ENCODE measurements around the gene USP51.
"Not testable (repeated sequence)": the region's sequence is repeated elsewhere in the genome, so short reads cannot be mapped to it uniquely, and the experiment has no call there.

USP51 gene

DNA sequence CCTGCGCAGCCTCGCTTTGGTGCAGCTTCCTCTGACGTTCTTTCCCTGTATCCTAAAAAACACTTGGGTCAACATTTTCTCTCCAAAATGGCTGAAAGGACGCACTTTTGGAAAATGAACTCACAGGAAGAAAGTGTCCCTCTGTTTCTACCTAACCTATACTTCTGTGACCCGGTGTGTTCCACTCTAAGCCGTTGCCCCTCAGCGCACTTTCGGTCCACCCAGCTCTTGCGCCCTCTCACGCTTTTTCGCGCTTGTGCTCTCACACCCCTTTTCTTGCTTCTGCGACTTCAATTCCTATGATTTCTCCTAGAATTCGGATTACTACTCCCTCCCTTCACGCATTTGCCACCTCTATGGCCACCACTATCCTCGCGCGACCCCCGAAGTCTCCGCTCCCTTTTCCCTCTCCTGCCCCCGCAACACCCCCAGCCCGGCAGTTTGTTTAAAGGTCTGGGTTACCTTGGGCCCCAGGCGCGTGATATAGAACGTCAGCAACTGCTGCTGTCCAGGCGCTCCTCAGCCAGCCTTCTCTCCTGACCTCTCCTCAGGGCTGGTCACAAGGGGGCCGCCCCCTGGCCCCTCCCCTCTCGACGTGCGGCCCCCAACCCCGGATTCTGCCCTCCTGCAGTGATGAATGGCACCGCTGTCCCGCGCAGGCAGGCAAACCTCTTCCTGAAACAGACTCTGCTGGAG is at the start of gene USP51:
TSS of gene USP51 (minus strand) at position 535 of the 696 bp plus-strand sequence. CDS start 909 bp downstream, outside the sequence.
- peak; percentile 2 to 4 for DNase-seq (ENCODE audit: low read depth in 1 of 2, low spot score in 1 of 2)

DNA sequence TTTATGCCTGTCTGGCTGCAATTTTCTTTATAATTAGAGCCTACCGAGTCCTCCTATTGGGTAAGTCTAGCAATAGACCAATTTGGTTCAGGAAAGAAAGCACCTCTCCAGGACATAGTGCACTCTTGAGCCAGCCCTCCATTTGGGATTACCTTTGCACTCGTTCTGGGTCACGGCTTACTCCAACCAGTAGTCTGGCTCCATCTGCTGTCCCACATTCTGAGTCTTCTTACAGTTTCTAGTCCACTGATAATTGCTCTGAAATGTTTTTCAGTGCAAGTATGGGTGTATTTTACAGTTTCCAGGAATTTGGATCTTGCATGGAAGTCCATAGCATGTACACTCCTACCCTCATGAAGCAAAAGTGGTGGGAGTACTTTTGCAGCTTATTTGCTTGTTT is 34.8 kb upstream of the USP51 start:
- no peak for DNase-seq (ENCODE audit: low read depth in 1 of 2, low spot score in 1 of 2)

DNA sequence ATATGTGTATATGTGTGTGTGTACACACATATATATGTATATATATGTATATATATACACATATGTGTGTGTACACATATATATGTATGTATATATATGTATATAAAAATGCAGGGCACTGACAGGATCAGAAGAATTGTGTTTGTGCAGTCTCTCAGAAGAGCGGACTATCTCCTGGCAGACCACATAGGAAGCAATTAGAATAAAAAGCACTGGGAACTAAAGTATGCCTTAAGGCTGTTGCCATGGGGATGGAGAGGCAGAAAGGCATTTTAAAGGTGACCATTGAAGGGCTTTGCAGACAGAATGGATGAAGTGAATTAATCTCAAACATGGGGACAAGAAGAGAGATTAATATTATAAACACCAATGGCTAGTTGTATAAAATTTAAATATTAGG is 33.7 kb upstream of the USP51 start:
- no peak for DNase-seq (ENCODE audit: low read depth in 1 of 2, low spot score in 1 of 2)

DNA sequence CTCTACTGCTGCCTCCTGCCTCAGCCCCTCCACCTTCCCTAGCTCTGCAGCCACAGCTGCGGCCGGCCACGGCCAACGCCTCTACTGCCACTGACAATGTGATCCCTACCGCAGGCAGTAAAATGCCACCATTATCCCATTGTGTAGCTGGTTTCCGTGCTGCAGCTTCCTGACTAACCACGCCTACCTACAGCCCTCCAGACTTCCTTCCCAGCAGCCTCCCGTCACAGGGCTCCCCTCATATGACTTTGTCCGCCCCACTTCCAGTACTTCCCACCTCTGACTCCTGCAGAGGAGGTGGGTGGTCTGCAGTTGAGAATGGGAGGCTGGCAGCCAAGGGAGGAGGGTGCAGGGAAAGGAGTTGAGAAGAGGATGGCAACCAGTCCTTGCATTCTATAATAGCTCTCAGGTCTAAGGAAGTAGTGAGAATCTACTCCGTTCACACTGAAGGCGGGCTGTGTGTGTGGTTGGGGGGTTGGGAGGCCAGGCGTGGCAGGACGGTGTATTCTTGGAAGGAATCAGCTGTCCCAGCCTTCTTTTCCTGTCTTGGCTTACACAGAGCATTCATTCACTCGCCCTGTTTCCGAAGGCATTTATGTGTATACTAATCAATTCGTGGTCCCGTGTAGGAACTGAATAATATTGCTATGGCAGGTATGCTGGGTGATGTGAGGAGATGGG is 33.1 kb upstream of the USP51 start:
- no peak for DNase-seq (ENCODE audit: low read depth in 1 of 2, low spot score in 1 of 2)

DNA sequence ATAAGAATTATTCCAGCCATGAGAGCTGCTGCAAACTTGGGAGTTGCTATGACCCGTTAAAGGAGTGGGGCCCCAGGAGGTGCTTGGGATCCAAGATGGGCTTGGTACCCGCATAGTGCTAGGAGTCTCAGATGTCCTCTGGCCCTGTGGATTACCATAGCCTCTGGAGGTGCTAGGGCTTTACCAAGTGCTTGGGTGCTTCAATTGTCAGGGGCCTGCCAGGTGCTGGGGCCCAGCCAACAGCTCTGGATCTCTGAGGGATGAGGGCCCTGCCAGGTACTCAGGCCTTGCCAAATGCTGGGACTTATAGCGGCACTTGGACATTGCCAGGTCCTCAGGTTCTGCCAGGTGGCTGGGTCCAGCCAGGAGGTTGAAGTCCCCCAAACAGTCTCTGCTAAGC is 32.0 kb upstream of the USP51 start:
- DNase-seq (ENCODE audit: low read depth in 1 of 2, low spot score in 1 of 2): no peak

DNA sequence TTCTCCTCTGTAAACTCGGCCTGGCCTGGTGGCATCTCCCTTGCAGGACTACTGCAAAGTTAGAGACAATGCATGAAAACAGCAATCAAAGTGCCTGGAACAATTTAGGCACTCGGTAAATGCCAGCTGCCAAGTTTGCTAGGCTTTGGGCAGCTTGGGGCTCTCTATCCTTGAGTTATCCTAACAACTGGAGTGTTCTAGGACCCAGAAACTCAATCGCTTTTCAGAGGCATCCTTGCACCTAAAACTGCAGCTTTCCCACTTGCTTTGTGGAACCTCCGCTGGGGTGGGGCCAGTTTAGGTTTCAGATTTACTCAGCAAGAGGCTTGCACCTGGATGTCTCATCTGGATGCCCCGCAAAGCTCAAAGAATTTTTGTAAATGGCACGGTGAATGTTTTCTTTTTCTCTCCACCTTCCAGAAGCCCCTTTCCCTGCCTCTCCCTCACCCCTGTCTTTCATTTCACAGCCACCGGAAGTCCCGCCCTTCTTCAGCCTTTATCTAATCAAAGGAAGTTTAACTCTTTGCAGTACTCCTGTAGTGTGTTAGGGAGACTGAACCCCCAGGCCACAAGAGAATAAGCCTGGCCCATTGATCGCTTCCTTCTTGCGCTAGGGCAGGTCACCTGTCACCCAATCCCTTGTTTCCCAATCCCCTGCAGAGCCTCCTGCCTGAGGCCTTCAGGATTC is 27.3 kb upstream of the USP51 start:
- DNase-seq (ENCODE audit: low read depth in 1 of 2, low spot score in 1 of 2): not testable (repeated sequence)

DNA sequence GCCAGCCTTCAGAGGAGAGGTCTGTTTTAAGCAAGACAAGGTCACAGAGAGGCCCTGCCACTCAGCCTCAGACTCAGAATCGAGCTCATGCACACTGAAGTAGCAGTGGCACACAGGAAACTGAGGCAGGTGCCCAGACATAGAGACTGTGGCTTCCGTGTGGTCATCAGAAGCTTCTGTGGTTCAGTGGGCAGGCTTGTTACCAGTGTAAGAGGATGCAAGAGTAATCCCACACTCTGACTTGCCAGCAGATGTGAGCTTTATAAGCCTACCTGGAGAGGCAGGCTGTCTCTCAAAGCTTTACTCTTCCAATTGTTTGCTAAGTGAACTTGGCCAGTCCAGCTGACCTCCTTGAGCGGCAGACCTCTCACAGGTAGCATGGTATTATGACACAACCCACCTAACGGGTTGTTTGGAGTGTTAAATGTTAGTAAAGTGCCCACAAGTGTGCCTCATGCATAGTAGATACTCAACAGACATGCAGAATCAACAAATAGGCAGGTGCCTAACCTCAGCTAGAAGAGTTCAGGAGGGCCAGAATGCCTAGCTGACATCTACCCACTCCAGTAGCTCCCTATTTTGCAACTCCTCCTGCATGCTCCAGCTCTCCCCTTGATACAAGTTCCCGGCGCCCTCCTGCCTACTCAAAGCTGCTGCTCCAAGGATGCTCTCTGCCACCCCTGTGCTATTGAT is 23.5 kb upstream of the USP51 start:
- not testable (repeated sequence) for DNase-seq (ENCODE audit: low read depth in 1 of 2, low spot score in 1 of 2)

DNA sequence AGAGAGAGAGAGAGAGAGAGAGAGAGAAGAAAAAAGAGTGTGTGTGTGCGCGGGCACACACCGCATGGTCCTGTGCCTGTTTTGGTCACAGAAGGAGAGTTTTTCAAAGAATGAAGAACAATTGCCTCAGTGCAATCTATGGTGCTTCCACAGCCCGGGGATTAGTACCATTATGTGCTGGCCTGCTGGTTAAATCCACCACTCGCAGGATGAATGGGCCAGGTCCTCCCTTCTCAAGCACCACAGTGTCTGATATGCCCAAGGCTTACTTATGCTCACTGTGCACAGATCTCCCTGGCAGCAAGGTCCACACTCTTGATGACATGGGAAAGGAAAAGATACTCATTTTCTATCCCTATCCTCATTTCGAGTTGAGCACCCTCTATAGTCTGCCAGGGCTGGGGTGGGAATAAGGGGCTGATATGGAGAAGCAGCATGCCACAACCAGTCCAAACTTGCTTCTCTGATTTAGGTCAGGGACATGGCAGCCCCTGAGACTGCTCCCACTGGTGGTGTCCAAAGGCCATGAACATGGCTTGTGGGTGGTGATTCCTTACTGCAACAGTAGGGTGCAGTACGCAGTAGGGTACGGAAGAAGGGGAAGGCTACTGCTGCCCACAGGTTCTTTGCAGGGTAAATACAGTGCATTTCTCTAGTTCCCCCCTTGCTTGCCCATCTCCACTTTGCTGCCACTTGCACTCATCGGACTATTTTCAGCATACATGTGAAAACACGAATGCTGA is 18.9 kb upstream of the USP51 start:
- DNase-seq (ENCODE audit: low read depth in 1 of 2, low spot score in 1 of 2): not testable (repeated sequence)

DNA sequence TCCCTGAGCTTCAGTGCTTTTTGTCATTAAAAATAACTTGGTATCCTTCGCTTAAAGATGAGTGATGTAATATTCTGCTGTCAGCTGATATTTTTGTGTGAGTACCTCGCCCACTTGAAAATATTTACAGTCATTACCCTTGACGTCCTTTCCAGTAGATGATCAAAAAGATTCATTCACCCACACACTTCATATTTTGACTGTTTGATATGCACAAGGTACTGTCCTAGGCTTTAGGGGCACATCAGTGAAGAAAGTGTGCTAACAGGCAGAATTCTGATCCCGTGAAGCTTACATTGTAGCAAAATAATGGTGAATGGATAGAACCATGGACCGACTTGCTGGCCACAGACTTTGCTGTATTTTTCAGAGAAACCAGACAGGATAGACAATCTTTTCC is 18.1 kb upstream of the USP51 start:
- not testable (repeated sequence) for DNase-seq (ENCODE audit: low read depth in 1 of 2, low spot score in 1 of 2)

DNA sequence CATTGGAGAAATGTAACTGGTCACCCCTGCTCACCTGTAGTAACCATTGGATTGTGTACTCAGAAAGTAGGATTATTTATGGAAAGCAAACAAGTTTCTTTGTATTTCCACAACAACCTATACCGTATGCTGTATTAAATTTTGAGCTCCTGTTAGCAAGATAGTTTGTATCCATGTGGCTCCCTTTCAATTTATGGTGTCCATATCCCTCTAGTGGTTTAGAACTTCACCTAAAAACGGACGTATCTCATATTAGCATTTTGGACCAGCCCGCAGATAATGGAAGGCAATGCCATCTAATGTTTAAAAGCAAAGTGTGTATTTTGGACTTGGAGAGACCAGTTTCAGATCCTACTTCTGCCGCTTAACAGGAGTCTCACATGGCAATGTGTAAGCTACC is 17.4 kb upstream of the USP51 start:
- not testable (repeated sequence) for DNase-seq (ENCODE audit: low read depth in 1 of 2, low spot score in 1 of 2)

DNA sequence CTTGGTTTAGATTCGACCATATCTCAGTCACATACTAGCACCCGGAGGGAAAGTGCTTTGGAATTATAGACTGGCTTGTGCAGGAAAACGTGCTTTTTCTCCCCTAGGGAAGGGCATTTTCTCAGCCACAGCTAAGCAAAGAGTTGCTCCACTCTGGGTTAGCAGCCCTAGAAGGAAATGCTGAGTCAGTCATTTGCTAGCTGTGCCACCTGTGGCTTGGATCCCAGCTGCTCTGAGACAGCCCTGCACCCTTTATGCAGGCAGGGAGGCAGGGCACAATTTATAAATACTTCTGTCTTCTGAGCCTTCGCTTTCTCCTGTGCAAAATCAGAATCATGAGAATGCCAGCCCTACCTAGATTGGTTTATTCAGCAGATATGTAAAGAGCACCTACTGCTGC is 1.3 kb upstream of the USP51 start:
- DNase-seq (ENCODE audit: low read depth in 1 of 2, low spot score in 1 of 2): no peak

DNA sequence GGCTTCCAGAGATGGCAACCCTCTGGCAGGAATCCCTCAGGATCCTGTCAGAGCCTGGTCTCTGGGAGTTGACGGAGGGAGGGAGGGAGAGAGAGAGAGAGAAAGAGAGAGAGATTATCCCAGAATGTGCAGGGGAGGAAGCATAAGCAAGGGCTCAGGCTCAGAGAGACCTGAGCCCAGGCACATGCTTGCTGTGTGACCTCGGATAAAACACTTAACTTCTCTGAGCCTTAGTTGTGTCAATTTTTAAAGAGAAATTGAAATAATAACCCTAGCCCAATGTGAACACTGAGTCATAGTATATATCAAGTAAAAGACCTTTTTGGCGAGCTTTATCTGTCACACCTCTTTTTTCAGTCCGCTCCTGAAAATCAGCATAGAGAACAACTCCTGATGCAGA is 473 bp upstream of the USP51 start:
- no peak for DNase-seq (ENCODE audit: low read depth in 1 of 2, low spot score in 1 of 2)

DNA sequence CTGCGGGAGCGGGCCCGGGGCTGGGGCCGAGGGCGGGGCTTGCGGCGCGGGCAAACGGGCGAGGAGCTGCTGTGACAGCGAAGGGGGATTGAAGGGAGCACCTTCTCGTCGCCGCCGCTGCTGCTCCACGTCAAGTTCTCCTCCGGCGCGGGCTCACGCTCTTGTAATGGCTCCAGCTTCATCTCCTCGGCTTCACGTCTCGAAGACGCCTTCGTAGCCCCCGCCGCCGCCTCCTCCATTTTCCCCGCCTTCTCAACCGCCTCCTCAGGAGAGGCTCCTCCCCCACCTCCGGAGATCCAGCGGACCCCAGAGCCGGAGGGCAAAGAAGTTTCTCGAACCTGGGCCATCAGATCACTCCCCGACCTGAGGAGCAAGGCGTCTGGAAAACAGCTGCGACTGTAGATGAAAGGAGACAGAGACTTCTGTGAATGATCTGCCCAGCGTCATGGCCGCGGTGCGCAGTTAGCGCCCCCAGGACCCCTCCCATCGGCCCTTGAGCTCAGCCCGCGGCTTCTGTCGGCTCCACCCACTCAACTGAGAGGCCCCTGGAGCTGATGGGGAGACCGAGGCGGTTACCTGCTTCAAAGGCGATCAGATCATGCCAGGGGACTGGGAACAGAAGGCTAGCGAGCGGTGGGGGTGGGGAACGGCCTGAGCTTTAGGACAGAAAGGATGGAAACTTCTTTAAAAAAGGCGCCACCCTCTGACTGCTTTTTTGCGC is 895 bp downstream of the USP51 start:
- DNase-seq (ENCODE audit: low read depth in 1 of 2, low spot score in 1 of 2): peak; percentile 25 to 36

DNA sequence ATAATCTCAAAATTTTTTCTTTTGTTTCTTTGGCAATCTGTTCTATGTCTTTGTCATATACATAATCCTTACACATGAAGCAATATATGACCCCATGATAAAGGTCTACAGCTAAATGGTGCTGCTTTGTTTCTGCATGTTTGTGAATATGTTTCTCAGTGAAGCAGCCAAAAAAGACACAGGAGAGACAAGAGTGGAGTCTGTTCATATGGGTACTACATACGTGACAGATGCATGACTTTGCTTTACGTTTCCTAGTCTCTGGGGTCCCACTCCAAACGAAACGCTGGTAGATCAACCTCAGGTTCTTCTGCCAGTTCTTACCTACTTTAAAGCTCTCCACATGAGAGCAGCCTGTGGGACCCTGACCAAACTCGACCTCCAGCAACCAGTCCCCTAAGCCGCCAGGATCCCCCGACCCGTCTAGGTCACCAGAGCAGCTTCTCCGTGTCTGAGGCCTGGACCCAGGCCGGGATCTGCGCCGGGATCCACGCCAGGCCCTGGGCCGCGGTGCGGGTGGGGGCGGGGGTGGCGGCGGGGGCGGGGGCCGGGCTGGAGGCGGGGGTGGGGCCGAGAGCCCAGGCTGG is 1.5 kb downstream of the USP51 start:
- DNase-seq (ENCODE audit: low read depth in 1 of 2, low spot score in 1 of 2): no peak

DNA sequence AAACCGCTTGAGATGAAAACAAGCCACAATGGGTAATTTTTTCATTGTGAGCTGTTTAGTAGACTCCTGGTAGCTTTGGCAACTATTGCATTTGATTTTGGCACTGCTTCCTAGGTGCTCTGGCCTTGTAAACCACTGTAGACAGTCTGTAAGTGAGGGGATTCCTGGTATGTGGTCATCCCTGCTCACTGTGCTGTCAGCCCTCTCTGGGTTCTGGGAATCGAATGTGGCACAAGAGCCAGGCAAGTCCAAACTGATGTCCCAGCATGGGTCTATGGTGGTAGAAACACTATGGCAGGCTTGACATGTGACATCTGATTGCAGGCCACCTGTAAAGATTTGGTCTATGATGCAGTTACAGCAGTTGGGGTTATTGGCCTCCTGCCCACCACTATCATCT is 2.5 kb downstream of the USP51 start:
- no peak for DNase-seq (ENCODE audit: low read depth in 1 of 2, low spot score in 1 of 2)

DNA sequence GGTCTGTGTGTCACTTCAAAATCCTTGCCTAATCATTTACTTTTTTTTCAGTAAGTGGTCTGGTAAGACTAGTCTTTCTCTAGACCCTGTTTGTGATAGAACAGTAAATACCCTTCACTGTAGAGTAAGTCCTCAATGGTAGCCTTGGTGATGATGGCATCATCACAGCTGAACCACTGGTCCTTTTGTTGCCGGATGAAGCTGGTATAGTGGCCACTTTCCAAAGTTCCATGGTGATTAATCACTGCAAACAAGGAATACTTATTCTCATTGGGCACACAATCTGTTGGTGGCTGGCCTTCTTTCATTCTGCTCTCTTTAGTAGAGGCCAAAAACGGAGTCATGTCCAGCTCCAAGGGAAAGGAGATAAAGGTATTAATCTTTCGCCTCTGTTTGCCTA is 2.9 kb downstream of the USP51 start:
- DNase-seq (ENCODE audit: low read depth in 1 of 2, low spot score in 1 of 2): no peak

DNA sequence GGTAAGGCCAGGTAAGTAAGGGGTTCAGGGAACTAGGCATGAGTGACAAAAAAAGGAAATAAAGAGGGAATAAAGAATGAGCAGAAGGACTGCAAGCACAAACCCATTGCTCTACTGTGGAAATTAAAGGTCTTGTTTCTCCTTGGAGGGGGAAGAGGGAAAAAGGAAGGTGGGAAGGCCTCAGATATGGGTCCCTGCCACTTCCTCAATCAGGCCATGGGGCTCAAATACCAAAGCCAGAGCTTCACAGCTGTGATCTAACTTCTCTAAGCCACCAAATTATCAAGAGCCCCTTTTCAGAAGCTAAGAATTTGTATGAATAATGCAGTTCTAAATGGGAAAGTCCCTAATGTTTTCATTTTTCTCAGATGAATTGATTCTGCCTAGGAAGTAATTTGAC is 4.7 kb downstream of the USP51 start:
- DNase-seq (ENCODE audit: low read depth in 1 of 2, low spot score in 1 of 2): no peak

DNA sequence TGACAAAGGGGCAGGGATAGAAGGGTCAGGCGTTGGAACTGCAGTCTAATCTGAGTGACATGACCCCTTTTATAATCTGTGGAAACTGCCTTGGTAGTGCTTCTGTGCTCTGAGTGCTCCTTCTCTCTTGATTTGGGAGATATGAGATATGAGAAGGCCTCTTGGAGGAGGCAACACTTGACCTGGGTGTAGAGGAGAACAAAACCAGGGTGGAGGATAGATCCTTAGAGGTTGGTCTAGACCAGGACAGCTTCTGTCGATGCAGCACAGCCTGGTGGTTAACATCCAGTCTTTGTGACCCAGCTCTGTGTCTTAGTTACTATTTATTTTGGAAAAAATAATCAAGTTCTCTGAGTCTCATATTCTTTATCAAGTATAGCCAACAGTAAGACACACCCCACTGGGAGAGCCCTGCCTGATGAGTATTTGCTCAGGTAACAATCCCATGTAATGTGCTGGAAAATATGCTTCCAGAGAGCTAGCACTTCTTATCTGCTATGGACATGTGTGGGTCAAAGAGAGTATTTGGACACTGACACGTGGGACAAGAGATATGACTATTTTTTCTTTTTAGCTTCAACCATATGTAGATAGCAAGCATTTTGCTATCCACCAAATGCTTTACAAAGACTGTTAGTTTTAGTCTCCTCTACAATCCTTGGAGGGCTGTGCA is 9.1 kb downstream of the USP51 start:
- no peak for DNase-seq (ENCODE audit: low read depth in 1 of 2, low spot score in 1 of 2)

DNA sequence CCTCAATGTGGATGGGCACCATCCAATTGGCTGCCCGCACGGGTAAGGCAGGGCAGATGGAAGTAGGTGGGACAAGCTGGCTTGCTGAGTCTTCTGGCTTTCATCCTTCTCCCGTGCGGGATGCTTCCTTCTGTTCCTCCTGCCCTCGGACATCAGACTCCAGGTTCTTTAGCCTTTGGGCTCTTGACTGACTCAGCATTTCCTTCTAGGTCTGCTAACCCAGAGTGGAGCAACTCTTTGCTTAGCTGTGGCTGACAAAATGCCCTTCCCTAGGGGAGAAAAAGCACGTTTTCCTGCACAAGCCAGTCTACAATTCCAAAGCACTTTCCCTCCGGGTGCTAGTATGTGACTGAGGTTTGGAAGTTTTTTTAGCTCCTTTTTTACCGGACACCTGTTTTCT is 9.7 kb downstream of the USP51 start:
- DNase-seq (ENCODE audit: low read depth in 1 of 2, low spot score in 1 of 2): not testable (repeated sequence)

Measured in activated T-helper 1 cell treated with anti-CD3 and anti-CD28 coated beads, Interleukin-2, amount 50 U/mL, for 16 hours (primary cell).